Omental fat pad (tissue), 4 donors: ENCODE measurements around the gene DDX5. TPM values are rescaled to one million over a fixed set of nuclear protein-coding genes. Genes with fewer than 3 reads are reported as not detected.

Experiments
- ATAC-seq: fragments of 150-250 bp; one replicate; pipeline ENCODE4 v1.9.1; 2016; ENCODE audit warnings: mild to moderate bottlenecking, moderate library complexity; ENCODE audit not compliant: low FRiP score
- DNase-seq: peaks from one replicate; pipeline ENCODE4 v3.0.0-alpha.2; 2019; ENCODE audit warnings: low spot score
- total RNA-seq, 4 donors: library from RNA; depleted of rRNA; stranded (reverse); fragments of >200 nt; gene quantifications; one replicate each; pipeline ENCODE4 v1.1.0, GENCODE V29; 2016
- TF ChIP-seq, protein P1 (sequence below), 3 donors: fragments of 450-650 bp; IDR thresholded peaks; one replicate each; pipeline ENCODE4 v1.5.1; 2016 to 2017; ENCODE audit warnings: antibody characterized with exemption in 3 of 3, mild to moderate bottlenecking in 3 of 3, moderate library complexity in 2 of 3

Gene DDX5
- total RNA-seq, 4 donors from 2014 or later = 584 to 997 (median 913) TPM

DNA sequence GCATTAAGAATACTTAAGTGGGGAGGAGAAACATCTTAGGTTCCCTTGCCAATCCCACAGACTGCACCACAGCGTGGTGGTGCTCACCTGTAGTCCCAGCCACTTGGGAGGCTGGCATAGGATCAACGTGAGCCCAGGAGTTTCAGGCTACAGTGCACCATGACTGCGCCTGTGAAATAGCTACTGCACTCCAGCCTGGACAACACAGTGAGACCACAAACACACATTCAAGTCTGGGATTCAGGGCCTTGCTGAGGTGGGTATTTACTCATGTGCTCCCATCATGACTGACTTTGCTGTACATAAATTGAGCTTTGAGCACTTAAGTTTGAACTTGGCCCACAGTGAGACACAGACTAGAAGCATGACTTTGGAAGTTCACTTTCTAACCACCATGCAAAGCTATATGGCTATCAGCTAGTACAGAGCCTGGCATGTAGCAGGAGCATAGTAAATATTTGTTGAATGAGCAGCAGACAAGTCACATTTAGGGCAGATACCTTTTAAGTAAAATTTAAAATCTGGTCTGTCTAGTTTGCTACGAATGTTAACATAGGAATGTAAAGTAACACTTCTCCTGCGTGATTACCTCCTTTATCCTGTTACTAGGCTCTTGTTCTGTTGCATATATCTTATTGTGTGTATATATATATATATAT is 34.2 kb upstream of the DDX5 start:
- DNase-seq (no peak), ATAC-seq (no peak)
- TF ChIP-seq, protein P1, sequence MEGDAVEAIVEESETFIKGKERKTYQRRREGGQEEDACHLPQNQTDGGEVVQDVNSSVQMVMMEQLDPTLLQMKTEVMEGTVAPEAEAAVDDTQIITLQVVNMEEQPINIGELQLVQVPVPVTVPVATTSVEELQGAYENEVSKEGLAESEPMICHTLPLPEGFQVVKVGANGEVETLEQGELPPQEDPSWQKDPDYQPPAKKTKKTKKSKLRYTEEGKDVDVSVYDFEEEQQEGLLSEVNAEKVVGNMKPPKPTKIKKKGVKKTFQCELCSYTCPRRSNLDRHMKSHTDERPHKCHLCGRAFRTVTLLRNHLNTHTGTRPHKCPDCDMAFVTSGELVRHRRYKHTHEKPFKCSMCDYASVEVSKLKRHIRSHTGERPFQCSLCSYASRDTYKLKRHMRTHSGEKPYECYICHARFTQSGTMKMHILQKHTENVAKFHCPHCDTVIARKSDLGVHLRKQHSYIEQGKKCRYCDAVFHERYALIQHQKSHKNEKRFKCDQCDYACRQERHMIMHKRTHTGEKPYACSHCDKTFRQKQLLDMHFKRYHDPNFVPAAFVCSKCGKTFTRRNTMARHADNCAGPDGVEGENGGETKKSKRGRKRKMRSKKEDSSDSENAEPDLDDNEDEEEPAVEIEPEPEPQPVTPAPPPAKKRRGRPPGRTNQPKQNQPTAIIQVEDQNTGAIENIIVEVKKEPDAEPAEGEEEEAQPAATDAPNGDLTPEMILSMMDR (IDR thresholded peaks at IDR 0.05) = no peak

DNA sequence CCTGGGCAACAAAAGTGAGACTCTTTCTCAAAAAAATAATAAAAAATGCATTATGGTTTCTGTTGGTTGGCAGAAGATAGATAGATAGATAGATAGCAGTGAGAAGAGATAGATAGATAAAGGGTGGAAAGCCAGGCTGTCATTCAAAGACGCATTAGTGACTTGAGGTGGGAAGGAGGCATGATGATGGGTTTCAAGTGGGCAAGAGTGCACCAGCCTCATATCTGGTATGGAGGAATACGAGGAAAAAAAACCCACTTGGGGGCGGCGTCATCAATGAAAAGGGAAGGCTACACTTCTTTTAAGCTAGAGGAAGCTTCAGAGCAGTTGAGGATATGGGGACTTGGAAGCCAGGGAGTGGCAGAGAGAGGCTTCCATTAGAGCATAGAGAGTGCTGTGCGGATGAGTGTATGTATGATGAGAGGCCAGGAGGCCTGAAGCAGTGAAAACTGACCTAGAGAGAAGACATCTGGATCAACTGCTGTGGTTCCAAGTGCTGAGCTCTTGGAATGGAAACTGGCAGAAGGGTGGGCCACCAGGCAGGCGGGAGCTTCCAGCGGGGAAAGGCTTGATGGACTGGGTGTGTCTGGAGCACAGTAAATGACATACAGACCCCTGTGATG is 32.5 kb upstream of the DDX5 start:
- ATAC-seq (no peak), DNase-seq (no peak)
- TF ChIP-seq, protein P1 (IDR thresholded peaks at IDR 0.05) = no peak

DNA sequence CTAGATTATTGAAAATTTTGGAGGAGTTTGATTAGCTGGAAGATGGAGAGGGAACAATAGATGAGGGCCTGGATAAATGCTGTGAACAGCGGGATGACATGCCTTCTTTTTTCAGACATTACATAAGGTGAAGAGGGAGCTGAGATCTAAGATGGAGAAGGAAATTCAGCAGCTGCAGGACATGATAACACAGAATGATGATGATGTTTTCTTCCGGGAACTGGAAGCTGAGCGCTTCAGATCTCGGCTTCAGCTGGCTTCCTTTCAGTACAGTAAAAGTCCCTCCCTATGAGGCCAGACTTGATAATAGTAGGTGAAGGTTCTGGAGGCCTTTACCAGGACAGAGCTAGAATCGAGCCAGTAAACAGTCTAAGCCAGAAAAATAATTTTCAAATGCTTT is 31.4 kb upstream of the DDX5 start:
- no peak for DNase-seq
- TF ChIP-seq, protein P1 (IDR thresholded peaks at IDR 0.05) = no peak
- ATAC-seq = no peak

DNA sequence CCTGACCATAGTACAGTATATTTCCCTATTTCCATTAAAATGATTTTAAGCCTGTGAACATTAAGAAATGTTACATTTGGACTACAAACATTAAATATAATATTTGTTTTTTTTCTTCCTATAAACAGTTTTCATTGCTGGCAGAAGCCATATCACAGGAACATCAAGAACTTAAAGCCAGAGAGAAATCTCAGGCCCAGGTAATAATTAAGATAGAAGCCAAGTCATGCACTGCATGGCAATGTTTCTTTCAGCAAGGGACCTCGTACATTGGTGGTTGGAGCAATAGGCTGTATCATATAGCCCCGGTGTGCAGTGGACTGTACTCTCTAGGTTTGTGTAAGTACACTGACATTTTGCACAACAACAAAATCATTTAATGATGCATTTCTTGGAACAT is 30.8 kb upstream of the DDX5 start:
- TF ChIP-seq, protein P1 (IDR thresholded peaks at IDR 0.05) = no peak
- no peak for ATAC-seq
- no peak for DNase-seq

DNA sequence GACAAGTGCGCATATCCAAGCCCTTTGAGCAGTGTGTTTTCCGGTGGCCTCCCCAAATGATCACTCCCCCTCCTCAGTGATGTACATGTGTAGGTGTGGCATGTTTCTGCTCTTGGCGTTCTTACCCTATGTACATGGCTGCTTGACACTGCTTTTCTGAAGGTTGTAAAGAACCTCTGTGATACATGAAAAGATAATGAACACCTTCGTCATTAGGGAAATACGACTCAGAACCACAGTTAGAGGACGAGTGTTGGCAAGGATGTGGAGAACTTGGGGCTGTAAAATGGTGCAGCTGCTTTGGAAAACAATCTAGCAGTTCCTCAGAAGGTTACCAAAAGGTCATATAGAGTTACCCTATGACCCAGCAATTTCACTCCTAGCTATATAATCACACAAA is 29.3 kb upstream of the DDX5 start:
- TF ChIP-seq, protein P1 (IDR thresholded peaks at IDR 0.05) = no peak
- DNase-seq (no peak), ATAC-seq (no peak)

DNA sequence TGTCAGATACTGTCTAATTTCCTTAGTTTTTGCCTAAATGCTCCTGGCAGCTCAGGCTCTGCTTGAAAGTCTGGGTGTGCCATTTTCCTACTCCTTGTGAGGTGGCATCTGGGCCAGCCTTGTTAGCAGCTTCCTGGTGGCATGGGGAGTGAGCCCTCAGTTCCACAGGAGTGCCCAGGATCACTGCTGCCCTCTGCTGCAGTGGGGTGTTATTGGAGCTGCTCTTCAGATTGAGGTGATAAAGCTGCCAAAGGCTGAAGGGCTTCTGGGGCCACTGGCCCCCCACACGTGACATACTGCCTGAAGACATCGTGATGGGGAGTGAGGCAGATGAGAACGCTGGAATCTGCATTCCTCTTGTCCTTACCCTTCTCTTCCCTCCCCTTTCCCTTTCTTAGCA is 28.1 kb upstream of the DDX5 start:
- TF ChIP-seq, protein P1 (IDR thresholded peaks at IDR 0.05) = no peak
- no peak for DNase-seq
- ATAC-seq = no peak

DNA sequence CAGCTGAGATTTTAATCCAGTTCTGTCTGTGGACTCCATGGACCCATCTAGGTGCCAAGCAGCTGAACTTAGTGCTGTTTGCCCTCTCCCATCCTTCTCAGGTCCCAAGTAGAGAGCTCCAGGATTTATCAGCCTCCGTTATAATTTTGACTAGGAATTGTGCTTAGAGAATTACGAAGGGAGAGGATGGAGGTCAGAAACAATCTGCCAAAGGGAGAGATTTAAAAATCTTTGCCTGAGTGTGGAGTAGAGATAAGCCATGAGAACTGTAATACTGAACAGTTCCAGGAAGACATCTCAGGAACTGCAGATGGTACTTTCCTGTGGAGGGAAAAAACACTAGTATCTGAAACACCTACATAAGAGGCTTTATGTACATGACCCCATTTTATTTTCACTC is 27.7 kb upstream of the DDX5 start:
- ATAC-seq (no peak), DNase-seq (no peak)
- TF ChIP-seq, protein P1 (IDR thresholded peaks at IDR 0.05) = no peak
